Measurements from ENCODE around the gene PRKAG2.

GRCh38 chr7:151550656-151551286 is 326.1 kb downstream of the PRKAG2 start:
- TF ChIP-seq CTCF (IDR thresholded peaks at IDR 0.05; ENCODE audit: control extremely low read depth in 1 of 3, insufficient read depth in 1 of 3, low read depth in 1 of 3, low read length in 3 of 3) (no peak), GTF2F1 (IDR thresholded peaks at IDR 0.05; ENCODE audit: borderline replicate concordance, low read depth, low read length) (no peak), KDM5A (IDR thresholded peaks at IDR 0.05; ENCODE audit: low read length) (no peak), CHD2 (IDR thresholded peaks at IDR 0.05; ENCODE audit: low read length) (no peak), JUN (IDR thresholded peaks at IDR 0.05; ENCODE audit: low read depth, low read length) (no peak), POLR2AphosphoS5 (IDR thresholded peaks at IDR 0.05; ENCODE audit: low read depth, low read length) (no peak), CHD1 (IDR thresholded peaks at IDR 0.05; ENCODE audit: low read depth, low read length) (no peak), POLR2A (IDR thresholded peaks at IDR 0.05; ENCODE audit: control extremely low read depth in 1 of 2, low read depth in 2 of 2, low read length in 2 of 2) (no peak), GABPA (IDR thresholded peaks at IDR 0.05; ENCODE audit: borderline replicate concordance, insufficient read depth, low read length) (no peak), BRCA1 (IDR thresholded peaks at IDR 0.05; ENCODE audit: low read depth, low read length) (no peak), JUND (IDR thresholded peaks at IDR 0.05; ENCODE audit: low read length) (no peak), SIRT6 (IDR thresholded peaks at IDR 0.05; ENCODE audit: low read length) (no peak)
- TF ChIP-seq, protein P1, sequence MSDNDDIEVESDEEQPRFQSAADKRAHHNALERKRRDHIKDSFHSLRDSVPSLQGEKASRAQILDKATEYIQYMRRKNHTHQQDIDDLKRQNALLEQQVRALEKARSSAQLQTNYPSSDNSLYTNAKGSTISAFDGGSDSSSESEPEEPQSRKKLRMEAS (IDR thresholded peaks at IDR 0.05) = no peak
- TF ChIP-seq, protein P2, sequence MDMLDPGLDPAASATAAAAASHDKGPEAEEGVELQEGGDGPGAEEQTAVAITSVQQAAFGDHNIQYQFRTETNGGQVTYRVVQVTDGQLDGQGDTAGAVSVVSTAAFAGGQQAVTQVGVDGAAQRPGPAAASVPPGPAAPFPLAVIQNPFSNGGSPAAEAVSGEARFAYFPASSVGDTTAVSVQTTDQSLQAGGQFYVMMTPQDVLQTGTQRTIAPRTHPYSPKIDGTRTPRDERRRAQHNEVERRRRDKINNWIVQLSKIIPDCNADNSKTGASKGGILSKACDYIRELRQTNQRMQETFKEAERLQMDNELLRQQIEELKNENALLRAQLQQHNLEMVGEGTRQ (IDR thresholded peaks at IDR 0.05; ENCODE audit: low read length) = no peak

All from H1 (cell line).